K562 (cell line): ENCODE results near the gene KCNN3. TPM values are rescaled to one million over a fixed set of nuclear protein-coding genes. Genes with fewer than 3 reads are reported as not detected.
A peak's percentile ranks its signal among the peaks of the same experiment; 100 is the strongest.

Experiments
- ATAC-seq: fragments of 200-7000 bp; cut with Tn5 transposase; 3 replicates; pipeline ENCODE4 v1.9.1; 2020; ENCODE audit warnings: moderate library complexity
- BruUV-seq: library from RNA; stranded (reverse); fragments of 400-500 nt; replicated peaks from 2 replicates; lab custom pipeline; 2021; lab: Mats Ljungman, UMichigan
- CTCF ChIA-PET: fragments of 300-600 bp; formaldehyde crosslinking; extraction: SDS; loops from one replicate; lab custom pipeline; 2021; ENCODE audit warnings: low intra/inter-chr PET ratio; lab: Yijun Ruan, JAX
- POLR2A ChIA-PET: fragments of 300-600, 350-650 bp; sonication (Branson Sonifier 250); formaldehyde crosslinking; extraction: SDS; loops from one replicate; lab custom pipeline; 2021; ENCODE audit warnings: antibody characterized with exemption, inconsistent platforms; lab: Yijun Ruan, JAX
- DNase-seq, 4 experiments: peaks; one replicate each; pipeline versions ENCODE4 v3.0.0 to v3.0.0-alpha.2; 2011 to 2018; ENCODE audit warnings: low spot score in 3 of 4, mixed read lengths in 3 of 4; ENCODE audit errors: extremely low read depth in 1 of 4
- FAIRE-seq: peaks from 2 replicates; lab custom pipeline; 2011; peaks lifted over from hg19 to GRCh38; lab: Jason Lieb, UNC
- H2AFZ ChIP-seq: 2 replicates; pipeline ENCODE4 v1.6.0; 2011; ENCODE audit warnings: low read depth, low read length, control low read depth, inconsistent platforms
- H3K27ac ChIP-seq: fragments of 200-600 bp; 3 replicates; pipeline ENCODE4 v1.8.0; 2011; ENCODE audit warnings: low read depth, mild to moderate bottlenecking, control low read depth, inconsistent platforms, low read length, moderate library complexity, mixed read lengths; ENCODE audit errors: extremely low read depth
- H3K27me3 ChIP-seq, 2 experiments: fragments of 300-600 bp in 1 of 2; 2 replicates in 1 of 2; 3 replicates in 1 of 2; pipeline versions ENCODE4 v1.6.0 to v1.8.0; 2011; ENCODE audit warnings: inconsistent platforms in 2 of 2, low read length in 2 of 2, mild to moderate bottlenecking in 1 of 2, mixed read lengths in 1 of 2, moderate library complexity in 1 of 2; ENCODE audit not compliant: control insufficient read depth in 2 of 2, insufficient read depth in 2 of 2
- H3K36me3 ChIP-seq: fragments of 300-600 bp; 3 replicates; pipeline ENCODE4 v1.8.0; 2011; ENCODE audit warnings: mild to moderate bottlenecking, low read length, inconsistent platforms; ENCODE audit not compliant: control insufficient read depth, insufficient read depth
- H3K4me1 ChIP-seq, 2 experiments: fragments of 200-600 bp in 1 of 2; replicated peaks in 1 of 2; 2 replicates in 1 of 2; 3 replicates in 1 of 2; pipeline versions ENCODE4 v1.5.1 to v1.8.0; 2011; ENCODE audit warnings: inconsistent platforms in 2 of 2, low read length in 2 of 2, mild to moderate bottlenecking in 1 of 2, mixed read lengths in 1 of 2, moderate library complexity in 1 of 2; ENCODE audit not compliant: control insufficient read depth in 2 of 2, insufficient read depth in 2 of 2
- H3K4me2 ChIP-seq: 2 replicates; pipeline ENCODE4 v1.6.1; 2011; ENCODE audit warnings: low read length, control low read depth, inconsistent platforms, mixed read lengths; ENCODE audit not compliant: insufficient read depth
- H3K4me3 ChIP-seq: fragments of 200-600 bp; sonication (generic), shearing (Covaris generic); 2 replicates; pipeline ENCODE4 v1.5.1; 2016; ENCODE audit warnings: control low read depth, inconsistent platforms
- H3K79me2 ChIP-seq: fragments of 200-600 bp; 3 replicates; pipeline ENCODE4 v1.8.0; 2011; ENCODE audit warnings: low read length, inconsistent platforms; ENCODE audit not compliant: control insufficient read depth, insufficient read depth
- H3K9ac ChIP-seq, 2 experiments: 2 replicates each; pipeline versions ENCODE4 v1.6.0 to v1.6.1; 2011; ENCODE audit warnings: low read depth in 2 of 2, low read length in 2 of 2, control low read depth in 1 of 2, inconsistent platforms in 1 of 2, mild to moderate bottlenecking in 1 of 2, mixed read lengths in 1 of 2; ENCODE audit not compliant: insufficient read depth in 1 of 2
- H3K9me1 ChIP-seq: one replicate; pipeline ENCODE4 v1.6.0; 2011; ENCODE audit warnings: inconsistent platforms, mild to moderate bottlenecking, low read length, moderate library complexity; ENCODE audit not compliant: control insufficient read depth, insufficient read depth
- H3K9me3 ChIP-seq: replicated peaks from 2 replicates; pipeline ENCODE4 v1.5.1; 2011; ENCODE audit warnings: low read depth, low read length, inconsistent platforms; ENCODE audit not compliant: control insufficient read depth, insufficient read depth
- H4K20me1 ChIP-seq: replicated peaks from 2 replicates; pipeline ENCODE4 v1.6.1; 2011; ENCODE audit warnings: low read length, inconsistent platforms, mixed read lengths; ENCODE audit not compliant: control insufficient read depth, insufficient read depth
- ERF ChIP-seq: fragments of 450-650 bp; formaldehyde crosslinking; IDR thresholded peaks from 2 replicates; pipeline ENCODE4 v1.4.0; 2020; ENCODE audit warnings: mild to moderate bottlenecking, mixed read lengths
- GABPA ChIP-seq: fragments of 200-800 bp; sonication (Bioruptor generic); conservative IDR thresholded peaks from 2 replicates; pipeline ENCODE4 v1.6.1; 2016; ENCODE audit warnings: low read depth, missing genetic modification characterization, missing compliant biosample characterization
- JUND ChIP-seq, 2 experiments: IDR thresholded peaks; 2 replicates in 1 of 2; 3 replicates in 1 of 2; pipeline ENCODE4 v1.6.1; 2011; ENCODE audit warnings: borderline replicate concordance in 2 of 2, low read depth in 2 of 2, low read length in 2 of 2, improper control_type of control experiment in 1 of 2, missing biosample characterization in 1 of 2, missing genetic modification characterization in 1 of 2, missing genetic modification reagents in 1 of 2
- MCM2 ChIP-seq: fragments of 450-650 bp; IDR thresholded peaks from 2 replicates; pipeline ENCODE4 v1.6.1; 2017; ENCODE audit warnings: low read depth, mild to moderate bottlenecking
- MCM7 ChIP-seq, 2 experiments: fragments of 450-650 bp; IDR thresholded peaks; 2 replicates each; pipeline ENCODE4 v1.6.1; 2016 to 2018
- NR2C2 ChIP-seq, 2 experiments: fragments of 200-800 bp in 1 of 2; sonication (Bioruptor generic) in 1 of 2; sonication (generic) in 1 of 2; formaldehyde crosslinking in 1 of 2; IDR thresholded peaks; 2 replicates each; pipeline versions ENCODE4 v1.6.1 to v1.8.0; 2016 to 2022; ENCODE audit warnings: mild to moderate bottlenecking in 1 of 2, missing compliant biosample characterization in 1 of 2, missing genetic modification characterization in 1 of 2, missing genetic modification reagents in 1 of 2
- SLC30A9 ChIP-seq: fragments of 250-450 bp; sonication (Bioruptor Pico); IDR thresholded peaks from 2 replicates; pipeline ENCODE4 v1.8.0; 2022; ENCODE audit warnings: mild to moderate bottlenecking, moderate library complexity
- SOX6 ChIP-seq: fragments of 450-650 bp; IDR thresholded peaks from 2 replicates; pipeline ENCODE4 v1.6.1; 2014; ENCODE audit warnings: mild to moderate bottlenecking
- ZKSCAN1 ChIP-seq: fragments of 150-350 bp; IDR thresholded peaks from 2 replicates; pipeline ENCODE4 v1.6.1; 2016; ENCODE audit warnings: low read depth, low read length
- ZNF174 ChIP-seq: fragments of 250-450 bp; sonication (Bioruptor Pico); IDR thresholded peaks from 2 replicates; pipeline ENCODE4 v1.4.0; 2020; ENCODE audit warnings: mild to moderate bottlenecking
- WGBS: fragments of 100-300 bp; shearing (Covaris generic); methylation state at CpG from one replicate; pipeline ENCODE4 v1.1.6; 2016; ENCODE audit warnings: low coverage, mixed read lengths; ENCODE audit not compliant: insufficient coverage; ENCODE audit errors: missing lambda C conversion rate; 5-methylcytosine and 5-hydroxymethylcytosine counted together
- in situ Hi-C: fragments of 300-500 bp; cut with MboI; formaldehyde crosslinking; loops from 4 replicates; pipeline ENCODE4 v1.15.0; 2018; ENCODE audit warnings: inconsistent platforms, mixed read lengths
- intact Hi-C: fragments of 100-400 bp; cut with micrococcal nuclease; formaldehyde crosslinking; loops from 2 replicates; pipeline ENCODE4 v1.14.2; 2022
- polyA plus RNA-seq, 8 experiments: library from polyadenylated mRNA; depleted of rRNA in 4 of 8; stranded (reverse) in 5 of 8; unstranded in 3 of 8; fragments of >200 nt; fragmentation: Nextera tagmentation in 2 of 8; fragmentation: Illumina TruSeq in 1 of 8; extraction: Ambion mirVana in 2 of 8; extraction: Trizol in 1 of 8; gene quantifications; 2 replicates each; pipeline versions ENCODE4 v1.2.1 to v1.2.3, GENCODE V29; 2011 to 2014; ENCODE audit warnings: inconsistent platforms in 1 of 8, missing spikeins in 1 of 8
- total RNA-seq, 7 experiments: library from RNA; depleted of rRNA in 6 of 7; stranded (reverse); fragments of >200 nt in 6 of 7; fragmentation: Illumina TruSeq in 2 of 7; extraction: Trizol in 2 of 7; gene quantifications; 2 replicates each; pipeline versions ENCODE4 v1.2.1 to v1.2.3, GENCODE V29; 2011 to 2021; ENCODE audit warnings: low replicate concordance in 1 of 7
- TF ChIP-seq, protein P1 (sequence below): fragments of 450-650 bp; IDR thresholded peaks from 2 replicates; pipeline ENCODE4 v1.6.1; 2016; ENCODE audit warnings: low read depth

KCNN3 gene
- total and polyA plus RNA-seq, 9 of the 15 experiments (the other 6 are each of a cell fraction or from before 2014, with no cell fraction given): 0.02 to 0.03 TPM; not detected in 7

DNA sequence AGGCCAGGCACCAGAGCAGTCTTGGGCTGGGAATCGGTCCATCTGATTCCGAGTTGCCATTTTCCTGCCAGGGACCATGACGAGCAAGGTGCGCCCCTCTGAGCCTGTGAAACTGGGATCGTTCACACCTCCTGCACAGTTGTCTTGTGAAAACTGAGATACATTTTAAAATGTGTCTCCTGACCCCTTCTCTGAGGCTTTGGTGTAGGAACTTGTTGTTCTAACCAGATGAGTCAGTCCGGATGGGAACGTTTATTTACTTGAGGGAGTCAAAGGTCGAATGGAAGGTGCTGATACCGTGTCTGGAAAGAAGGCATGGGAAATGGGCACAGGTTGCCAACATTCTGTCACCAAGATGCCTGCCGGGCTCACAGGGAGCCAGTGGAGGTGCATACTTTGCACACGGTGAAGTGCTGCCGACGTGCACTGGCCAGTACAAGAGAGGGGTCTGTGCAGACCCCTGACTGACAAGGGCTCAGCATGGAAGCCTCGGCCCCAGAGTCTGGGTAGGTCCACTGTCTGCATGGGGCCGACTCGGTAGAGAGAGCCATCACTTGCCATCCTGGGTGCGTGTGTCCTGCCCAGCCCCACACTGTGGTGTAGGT is 7.4 kb upstream of the KCNN3 start:
- DNase-seq: no peak
- peak; percentile 42; the same call in 1 of the 2 replicates for TF ChIP-seq JUND (IDR thresholded peaks at IDR 0.05; ENCODE audit: borderline replicate concordance, low read depth, low read length)
- TF ChIP-seq JUND (tag; IDR thresholded peaks at IDR 0.05; ENCODE audit: borderline replicate concordance, low read depth, low read length): no peak; the same call in 2 of the 3 replicates
- TF ChIP-seq ZNF174 (CRISPR knock-in tag): no peak
- no peak for TF ChIP-seq MCM2
- no peak for TF ChIP-seq ZKSCAN1
- TF ChIP-seq, protein P1, sequence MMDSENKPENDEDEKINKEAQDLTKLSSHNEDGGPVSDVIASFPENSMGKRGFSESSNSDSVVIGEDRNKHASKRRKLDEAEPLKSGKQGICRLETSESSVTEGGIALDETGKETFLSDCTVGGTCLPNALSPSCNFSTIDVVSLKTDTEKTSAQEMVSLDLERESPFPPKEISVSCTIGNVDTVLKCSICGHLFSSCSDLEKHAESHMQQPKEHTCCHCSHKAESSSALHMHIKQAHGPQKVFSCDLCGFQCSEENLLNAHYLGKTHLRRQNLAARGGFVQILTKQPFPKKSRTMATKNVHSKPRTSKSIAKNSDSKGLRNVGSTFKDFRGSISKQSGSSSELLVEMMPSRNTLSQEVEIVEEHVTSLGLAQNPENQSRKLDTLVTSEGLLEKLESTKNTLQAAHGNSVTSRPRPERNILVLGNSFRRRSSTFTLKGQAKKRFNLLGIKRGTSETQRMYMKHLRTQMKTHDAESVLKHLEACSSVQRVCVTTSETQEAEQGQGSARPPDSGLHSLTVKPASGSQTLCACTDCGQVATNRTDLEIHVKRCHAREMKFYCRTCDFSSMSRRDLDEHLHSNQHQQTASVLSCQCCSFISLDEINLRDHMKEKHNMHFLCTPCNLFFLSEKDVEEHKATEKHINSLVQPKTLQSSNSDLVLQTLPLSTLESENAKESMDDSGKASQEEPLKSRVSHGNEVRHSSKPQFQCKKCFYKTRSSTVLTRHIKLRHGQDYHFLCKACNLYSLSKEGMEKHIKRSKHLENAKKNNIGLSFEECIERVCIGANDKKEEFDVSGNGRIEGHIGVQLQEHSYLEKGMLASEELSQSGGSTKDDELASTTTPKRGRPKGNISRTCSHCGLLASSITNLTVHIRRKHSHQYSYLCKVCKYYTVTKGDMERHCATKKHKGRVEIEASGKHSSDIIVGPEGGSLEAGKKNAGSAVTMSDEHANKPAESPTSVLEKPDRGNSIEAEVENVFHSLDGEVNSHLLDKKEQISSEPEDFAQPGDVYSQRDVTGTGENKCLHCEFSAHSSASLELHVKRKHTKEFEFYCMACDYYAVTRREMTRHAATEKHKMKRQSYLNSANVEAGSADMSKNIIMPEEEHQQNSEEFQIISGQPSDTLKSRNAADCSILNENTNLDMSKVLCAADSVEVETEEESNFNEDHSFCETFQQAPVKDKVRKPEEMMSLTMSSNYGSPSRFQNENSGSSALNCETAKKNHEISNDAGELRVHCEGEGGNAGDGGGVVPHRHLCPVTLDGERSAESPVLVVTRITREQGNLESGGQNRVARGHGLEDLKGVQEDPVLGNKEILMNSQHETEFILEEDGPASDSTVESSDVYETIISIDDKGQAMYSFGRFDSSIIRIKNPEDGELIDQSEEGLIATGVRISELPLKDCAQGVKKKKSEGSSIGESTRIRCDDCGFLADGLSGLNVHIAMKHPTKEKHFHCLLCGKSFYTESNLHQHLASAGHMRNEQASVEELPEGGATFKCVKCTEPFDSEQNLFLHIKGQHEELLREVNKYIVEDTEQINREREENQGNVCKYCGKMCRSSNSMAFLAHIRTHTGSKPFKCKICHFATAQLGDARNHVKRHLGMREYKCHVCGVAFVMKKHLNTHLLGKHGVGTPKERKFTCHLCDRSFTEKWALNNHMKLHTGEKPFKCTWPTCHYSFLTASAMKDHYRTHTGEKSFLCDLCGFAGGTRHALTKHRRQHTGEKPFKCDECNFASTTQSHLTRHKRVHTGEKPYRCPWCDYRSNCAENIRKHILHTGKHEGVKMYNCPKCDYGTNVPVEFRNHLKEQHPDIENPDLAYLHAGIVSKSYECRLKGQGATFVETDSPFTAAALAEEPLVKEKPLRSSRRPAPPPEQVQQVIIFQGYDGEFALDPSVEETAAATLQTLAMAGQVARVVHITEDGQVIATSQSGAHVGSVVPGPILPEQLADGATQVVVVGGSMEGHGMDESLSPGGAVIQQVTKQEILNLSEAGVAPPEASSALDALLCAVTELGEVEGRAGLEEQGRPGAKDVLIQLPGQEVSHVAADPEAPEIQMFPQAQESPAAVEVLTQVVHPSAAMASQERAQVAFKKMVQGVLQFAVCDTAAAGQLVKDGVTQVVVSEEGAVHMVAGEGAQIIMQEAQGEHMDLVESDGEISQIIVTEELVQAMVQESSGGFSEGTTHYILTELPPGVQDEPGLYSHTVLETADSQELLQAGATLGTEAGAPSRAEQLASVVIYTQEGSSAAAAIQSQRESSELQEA: no peak
- peak; percentile 47; the same call in 1 of the 2 replicates for TF ChIP-seq NR2C2 (CRISPR knock-in tag; IDR thresholded peaks at IDR 0.05)
- TF ChIP-seq NR2C2 (tag; IDR thresholded peaks at IDR 0.05): peak; percentile 79
- no peak for TF ChIP-seq ERF (CRISPR knock-in tag)
- no peak for TF ChIP-seq MCM7 (IDR thresholded peaks at IDR 0.05)
- no peak for TF ChIP-seq SOX6
- TF ChIP-seq SLC30A9 (CRISPR knock-in tag): no peak
- no peak for TF ChIP-seq GABPA (tag)

More for the DNA sequence above, 7.4 kb upstream of the KCNN3 start:
- peaks cover 0 to 30% of the 10 kb centered on the region in 2 experiments; a peak in 2 of 5 replicates for H3K27me3 ChIP-seq
- H3K79me2 ChIP-seq: no peaks in the 10 kb centered on the region
- POLR2A ChIA-PET: interaction anchor here (0.5 kb wide), 1 partner anchor 17 kb away, joined by 3 read pairs; no protein-coding TSS in a partner anchor
- H3K9me3 ChIP-seq: no peaks in the 10 kb centered on the region
- no peak for ATAC-seq
- no peaks in the 10 kb centered on the region for H3K36me3 ChIP-seq
- CTCF ChIA-PET: interaction anchor here (0.8 to 3.0 kb wide), 4 partner anchors 111 to 345 kb away, joined by 3 to 27 read pairs (median 12); partner anchors contain the start of gene UBE2Q1
- peak overlapping the region in 1 of 2 experiments; percentile 40; a peak in 1 of 4 replicates for H3K9ac ChIP-seq
- H2AFZ ChIP-seq: no peak overlapping the region
- intact Hi-C loops: loop anchor here (5.0 kb wide), 2 partner anchors 105 to 395 kb away; no protein-coding TSS in a partner anchor
- WGBS: 23% methylated on average over 17 of the region's 17 CpGs
- H4K20me1 ChIP-seq: 0 out of 2 replicates have a peak, but pooled peaks cover 2% of the 10 kb centered on the region
- H3K4me3 ChIP-seq: no peak overlapping the region
- in situ Hi-C loops: no loop called here
- H3K4me1 ChIP-seq: peaks cover 2 to 11% of the 10 kb centered on the region in 2 experiments; a peak in 3 of 5 replicates
- no peak overlapping the region for H3K27ac ChIP-seq
- FAIRE-seq: peak; percentile 15
- H3K4me2 ChIP-seq: no peak overlapping the region
- no TSS peak for BruUV-seq
- no peaks in the 10 kb centered on the region for H3K9me1 ChIP-seq
